HEK293T (cell line): ENCODE measurements around the gene MUC3A.

Experiments
- CTCF ChIA-PET: fragments of 350-600 bp; formaldehyde crosslinking; extraction: SDS; loops from one replicate; lab custom pipeline; 2021; ENCODE audit warnings: antibody characterized with exemption, inconsistent platforms; lab: Yijun Ruan, JAX
- POLR2A ChIA-PET: fragments of 350-600 bp; formaldehyde crosslinking; extraction: SDS; loops from one replicate; lab custom pipeline; 2020; ENCODE audit warnings: antibody characterized with exemption, inconsistent platforms; lab: Yijun Ruan, JAX
- DNase-seq: peaks from one replicate; pipeline ENCODE4 v3.0.0; 2012; ENCODE audit warnings: mixed read lengths; ENCODE audit errors: extremely low spot score
- ARNT ChIP-seq: fragments of 450-650 bp; IDR thresholded peaks from 2 replicates; pipeline ENCODE4 v1.6.1; 2017; ENCODE audit warnings: mild to moderate bottlenecking
- BHLHE40 ChIP-seq: fragments of 450-650 bp; IDR thresholded peaks from 2 replicates; pipeline ENCODE4 v1.6.1; 2016; ENCODE audit warnings: mild to moderate bottlenecking, moderate library complexity, borderline replicate concordance
- CTBP1 ChIP-seq: fragments of 450-650 bp; IDR thresholded peaks from 2 replicates; pipeline ENCODE4 v1.6.1; 2016; ENCODE audit warnings: borderline replicate concordance
- ELF4 ChIP-seq: fragments of 450-650 bp; IDR thresholded peaks from 2 replicates; pipeline ENCODE4 v1.6.1; 2017; ENCODE audit warnings: antibody characterized with exemption
- FOXA1 ChIP-seq: fragments of 450-650 bp; IDR thresholded peaks from 2 replicates; pipeline ENCODE4 v1.6.1; 2016; ENCODE audit warnings: mild to moderate bottlenecking
- FOXK2 ChIP-seq: fragments of 450-650 bp; IDR thresholded peaks from 2 replicates; pipeline ENCODE4 v1.6.1; 2016; ENCODE audit warnings: mild to moderate bottlenecking
- FOXM1 ChIP-seq: fragments of 450-650 bp; IDR thresholded peaks from 2 replicates; pipeline ENCODE4 v1.6.1; 2017; ENCODE audit warnings: mild to moderate bottlenecking, borderline replicate concordance
- HDGF ChIP-seq: fragments of 450-650 bp; IDR thresholded peaks from 2 replicates; pipeline ENCODE4 v1.6.1; 2017; ENCODE audit warnings: antibody characterized with exemption, borderline replicate concordance
- L3MBTL2 ChIP-seq: fragments of 450-650 bp; conservative IDR thresholded peaks from 2 replicates; pipeline ENCODE4 v1.6.1; 2016; ENCODE audit warnings: mild to moderate bottlenecking
- LEF1 ChIP-seq: fragments of 450-650 bp; IDR thresholded peaks from 2 replicates; pipeline ENCODE4 v1.6.1; 2017; ENCODE audit warnings: mild to moderate bottlenecking, borderline replicate concordance
- NFRKB ChIP-seq: fragments of 450-650 bp; IDR thresholded peaks from 2 replicates; pipeline ENCODE4 v1.6.1; 2016; ENCODE audit warnings: mild to moderate bottlenecking, moderate library complexity
- SP1 ChIP-seq: fragments of 450-650 bp; IDR thresholded peaks from 2 replicates; pipeline ENCODE4 v1.6.1; 2017
- SUZ12 ChIP-seq: fragments of 450-650 bp; IDR thresholded peaks from 2 replicates; pipeline ENCODE4 v1.6.1; 2016; ENCODE audit warnings: mild to moderate bottlenecking
- TARDBP ChIP-seq: fragments of 450-650 bp; IDR thresholded peaks from 2 replicates; pipeline ENCODE4 v1.6.1; 2016
- ZNF384 ChIP-seq: fragments of 450-650 bp; IDR thresholded peaks from 2 replicates; pipeline ENCODE4 v1.6.1; 2016
- TF ChIP-seq, protein P1 (sequence below): fragments of 450-650 bp; IDR thresholded peaks from 2 replicates; pipeline ENCODE4 v1.6.1; 2016

The MUC3A gene

DNA sequence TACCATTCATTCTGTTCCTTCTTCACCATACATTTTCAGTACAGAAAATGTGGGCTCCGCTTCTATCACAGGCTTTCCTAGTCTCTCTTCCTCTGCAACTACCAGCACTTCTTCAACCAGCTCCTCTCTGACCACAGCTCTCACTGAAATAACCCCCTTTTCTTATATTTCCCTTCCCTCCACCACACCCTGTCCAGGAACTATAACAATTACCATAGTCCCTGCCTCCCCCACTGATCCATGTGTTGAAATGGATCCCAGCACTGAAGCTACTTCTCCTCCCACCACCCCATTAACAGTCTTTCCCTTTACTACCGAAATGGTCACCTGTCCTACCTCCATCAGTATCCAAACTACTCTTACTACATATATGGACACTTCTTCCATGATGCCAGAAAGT lies 10.6 kb downstream of the MUC3A start:
- CTCF ChIA-PET: no interaction called here
- TF ChIP-seq, protein P1, sequence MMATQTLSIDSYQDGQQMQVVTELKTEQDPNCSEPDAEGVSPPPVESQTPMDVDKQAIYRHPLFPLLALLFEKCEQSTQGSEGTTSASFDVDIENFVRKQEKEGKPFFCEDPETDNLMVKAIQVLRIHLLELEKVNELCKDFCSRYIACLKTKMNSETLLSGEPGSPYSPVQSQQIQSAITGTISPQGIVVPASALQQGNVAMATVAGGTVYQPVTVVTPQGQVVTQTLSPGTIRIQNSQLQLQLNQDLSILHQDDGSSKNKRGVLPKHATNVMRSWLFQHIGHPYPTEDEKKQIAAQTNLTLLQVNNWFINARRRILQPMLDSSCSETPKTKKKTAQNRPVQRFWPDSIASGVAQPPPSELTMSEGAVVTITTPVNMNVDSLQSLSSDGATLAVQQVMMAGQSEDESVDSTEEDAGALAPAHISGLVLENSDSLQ: no peak
- TF ChIP-seq FOXA1 (no peak), L3MBTL2 (no peak), HDGF (no peak), FOXM1 (no peak), BHLHE40 (no peak), TARDBP (no peak), NFRKB (no peak), ZNF384 (no peak), ARNT (no peak), ELF4 (no peak), SP1 (no peak), SUZ12 (no peak), LEF1 (no peak), CTBP1 (no peak)
- POLR2A ChIA-PET: no interaction called here
- DNase-seq: no peak

DNA sequence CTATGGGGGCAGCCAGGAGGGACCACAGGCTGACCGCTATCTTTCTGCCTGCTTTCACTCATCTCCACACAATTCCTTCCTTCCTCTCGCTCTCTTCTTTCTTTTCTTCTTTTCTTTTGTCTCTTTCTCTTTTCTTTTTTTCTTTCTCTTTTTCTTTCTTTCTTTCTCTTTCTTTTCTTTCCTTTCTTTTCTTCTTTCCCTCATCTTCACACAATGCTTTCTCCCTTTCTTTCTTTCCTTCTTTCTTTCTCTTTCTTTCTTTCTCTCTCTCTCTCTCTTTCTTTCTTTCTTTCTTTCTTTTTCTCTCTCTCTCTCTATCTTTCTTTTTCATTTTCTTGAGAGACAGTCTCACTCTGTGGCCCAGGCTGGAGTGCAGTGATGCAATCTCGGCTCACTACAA lies 13.2 kb downstream of the MUC3A start:
- CTCF ChIA-PET: no interaction called here
- no peak for DNase-seq
- POLR2A ChIA-PET: no interaction called here
- TF ChIP-seq CTBP1: no peak
- TF ChIP-seq L3MBTL2: no peak
- TF ChIP-seq LEF1: no peak
- TF ChIP-seq BHLHE40: no peak
- TF ChIP-seq NFRKB: no peak
- TF ChIP-seq, protein P1: no peak
- no peak for TF ChIP-seq FOXA1
- TF ChIP-seq ELF4: no peak
- TF ChIP-seq ZNF384: no peak
- no peak for TF ChIP-seq SUZ12
- TF ChIP-seq ARNT: no peak
- no peak for TF ChIP-seq FOXM1

DNA sequence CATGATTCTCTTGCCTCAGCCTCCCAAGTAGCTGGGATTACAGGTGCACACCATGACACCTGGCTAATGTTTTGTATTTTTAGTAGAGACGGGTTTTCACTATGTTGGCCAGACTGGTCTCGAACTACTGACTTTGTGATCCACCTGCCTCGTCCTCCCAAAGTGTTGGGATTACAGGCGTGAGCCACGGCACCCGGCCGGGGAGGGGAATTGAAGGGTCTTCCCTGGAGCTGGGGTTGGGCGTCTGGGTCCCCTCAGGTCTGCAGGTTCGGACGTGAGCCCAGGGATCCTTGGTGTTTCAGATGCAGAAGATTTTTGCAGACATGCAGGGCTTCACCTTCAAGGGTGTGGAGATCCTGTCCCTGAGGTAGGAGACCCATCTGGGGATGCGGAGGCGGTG lies 14.1 kb downstream of the MUC3A start:
- ChIA-PET CTCF (no interaction called here), POLR2A (no interaction called here)
- no peak for TF ChIP-seq LEF1
- TF ChIP-seq L3MBTL2: no peak
- no peak for TF ChIP-seq ZNF384
- no peak for TF ChIP-seq SP1
- TF ChIP-seq ELF4: no peak
- TF ChIP-seq CTBP1: no peak
- no peak for TF ChIP-seq FOXM1
- TF ChIP-seq BHLHE40: no peak
- TF ChIP-seq FOXK2: no peak
- no peak for TF ChIP-seq NFRKB
- TF ChIP-seq, protein P1: no peak
- no peak for TF ChIP-seq ARNT
- no peak for TF ChIP-seq HDGF
- no peak for TF ChIP-seq FOXA1
- TF ChIP-seq TARDBP: no peak
- TF ChIP-seq SUZ12: no peak
- no peak for DNase-seq

DNA sequence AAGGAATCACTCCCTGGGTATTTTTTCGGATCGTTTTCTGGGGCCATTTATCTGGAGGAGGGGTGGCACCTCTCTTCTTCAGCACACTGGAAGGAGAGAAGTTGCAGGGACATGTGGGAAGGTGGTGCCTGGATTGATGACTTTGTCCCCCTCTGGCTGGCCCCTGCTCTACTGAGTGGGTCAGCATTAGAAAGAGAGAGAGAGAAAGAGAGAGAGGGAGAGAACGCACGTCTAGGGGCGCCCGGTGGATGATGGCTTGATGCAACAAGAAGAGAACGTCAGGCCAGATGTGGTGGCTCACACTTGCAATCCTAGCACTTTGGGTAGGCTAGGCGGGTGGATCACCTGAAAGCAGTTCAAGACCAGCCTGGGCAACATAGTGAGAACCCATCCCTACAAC lies 14.5 kb downstream of the MUC3A start:
- no peak for DNase-seq
- ChIA-PET CTCF (no interaction called here), POLR2A (no interaction called here)
- TF ChIP-seq NFRKB (no peak), FOXK2 (no peak), LEF1 (no peak), FOXA1 (no peak), ELF4 (no peak), L3MBTL2 (no peak), ZNF384 (no peak), CTBP1 (no peak), BHLHE40 (no peak), HDGF (no peak), TARDBP (no peak), SUZ12 (no peak), FOXM1 (no peak), ARNT (no peak)
- TF ChIP-seq, protein P1: no peak

DNA sequence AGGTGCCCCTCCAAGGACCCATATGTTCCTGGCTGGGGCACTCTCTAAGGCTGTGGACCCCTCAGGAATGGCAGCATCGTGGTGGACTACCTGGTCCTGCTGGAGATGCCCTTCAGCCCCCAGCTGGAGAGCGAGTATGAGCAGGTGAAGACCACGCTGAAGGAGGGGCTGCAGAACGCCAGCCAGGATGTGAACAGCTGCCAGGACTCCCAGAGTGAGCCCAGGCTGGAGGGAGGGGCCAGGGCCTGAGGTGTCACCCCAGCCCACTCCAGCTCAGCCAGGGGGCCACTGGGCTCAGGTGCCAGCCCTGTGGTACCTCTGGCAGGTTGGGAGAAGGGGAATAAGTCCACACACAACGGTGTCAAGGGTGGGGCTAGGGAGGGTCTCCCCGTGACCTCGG lies 15.3 kb downstream of the MUC3A start:
- ChIA-PET CTCF (no interaction called here), POLR2A (no interaction called here)
- no peak for DNase-seq
- TF ChIP-seq ARNT (no peak), L3MBTL2 (no peak), ZNF384 (no peak), FOXK2 (no peak), SUZ12 (no peak), FOXM1 (no peak), ELF4 (no peak), TARDBP (no peak), CTBP1 (no peak), FOXA1 (no peak), NFRKB (no peak)
- TF ChIP-seq, protein P1: no peak
